Limb (tissue), 2 donors: ENCODE results near the gene HTT.
"Not testable (repeated sequence)": the region's sequence is repeated elsewhere in the genome, so short reads cannot be mapped to it uniquely, and the experiment has no call there.

ENCODE experiments used
- DNase-seq, 2 donors: peaks; one replicate each; pipeline ENCODE4 v3.0.0-alpha.2; 2016; ENCODE audit errors: extremely low spot score in 2 of 2

HTT gene

DNA sequence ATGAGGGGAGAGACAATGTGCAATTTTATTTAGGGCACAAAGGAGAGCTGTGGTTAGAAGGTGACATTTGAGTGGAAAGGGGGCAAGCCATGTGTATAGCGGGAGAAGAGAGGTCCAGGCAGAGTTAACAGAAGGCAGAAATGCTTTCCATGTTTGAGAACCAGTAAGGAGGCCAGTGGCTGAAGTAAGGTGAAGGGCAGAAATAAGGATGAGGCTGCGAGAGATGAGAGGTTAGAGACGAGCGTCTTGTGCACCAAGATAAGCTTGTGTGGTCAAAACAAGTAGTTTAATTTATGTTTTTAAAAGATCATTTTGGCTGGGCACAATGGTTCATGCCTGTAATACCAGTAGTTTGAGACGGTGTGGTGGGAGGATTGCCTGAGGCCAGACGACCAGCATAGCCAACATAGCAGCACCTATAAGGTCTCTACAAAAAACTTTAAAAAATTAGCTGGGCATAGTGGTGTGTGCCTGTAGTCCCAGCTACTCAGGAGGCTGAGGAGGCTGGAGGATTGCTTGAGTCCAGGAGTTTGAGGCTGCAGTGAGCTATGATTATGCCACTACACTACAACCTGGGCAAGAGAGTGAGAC lies 8.5 kb downstream of the HTT start:
- DNase-seq: no peak

GRCh38 chr4:3083732-3084131 lies 9.3 kb downstream of the HTT start:
- DNase-seq: no peak

- no peak for DNase-seq
These were observed 11.6 kb downstream of the HTT start for GRCh38 chr4:3085948-3086670.

DNA sequence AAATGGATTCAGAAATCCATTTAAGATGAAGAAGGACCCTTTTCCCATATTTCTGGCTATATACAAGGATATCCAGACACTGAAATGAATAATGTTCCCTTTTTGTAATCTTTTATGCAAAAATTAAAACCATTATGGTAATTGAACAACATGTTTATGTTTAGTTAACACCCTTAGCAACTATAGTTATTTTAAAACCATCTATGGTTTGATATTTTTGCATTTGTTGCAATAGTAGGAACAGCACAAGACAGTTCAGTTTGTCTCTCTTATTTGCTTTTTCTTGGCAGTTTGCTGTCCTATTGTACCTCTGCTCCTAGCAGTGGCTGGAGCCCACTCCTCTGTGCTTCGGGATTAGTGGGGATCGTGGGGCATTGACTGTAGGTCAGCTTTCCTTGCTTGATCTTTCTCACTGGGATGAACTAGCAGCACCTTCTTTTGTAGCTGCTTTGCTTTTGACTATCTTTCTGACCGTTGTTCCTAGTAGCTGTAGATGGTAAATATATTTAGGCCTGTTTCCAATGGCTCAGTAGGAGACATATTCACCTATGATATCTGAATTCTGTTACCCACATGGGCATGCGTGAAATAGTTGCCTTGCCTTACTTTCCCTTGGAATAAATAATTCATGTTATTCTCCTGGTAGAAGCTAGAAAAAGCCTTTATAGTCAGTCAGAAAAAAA lies 12.8 kb downstream of the HTT start:
- DNase-seq: no peak

- no peak for DNase-seq
These were observed 17.0 kb downstream of the HTT start for GRCh38 chr4:3091464-3091863.

- not testable (repeated sequence) for DNase-seq
These were observed 20.2 kb downstream of the HTT start for GRCh38 chr4:3094701-3095100.

DNA sequence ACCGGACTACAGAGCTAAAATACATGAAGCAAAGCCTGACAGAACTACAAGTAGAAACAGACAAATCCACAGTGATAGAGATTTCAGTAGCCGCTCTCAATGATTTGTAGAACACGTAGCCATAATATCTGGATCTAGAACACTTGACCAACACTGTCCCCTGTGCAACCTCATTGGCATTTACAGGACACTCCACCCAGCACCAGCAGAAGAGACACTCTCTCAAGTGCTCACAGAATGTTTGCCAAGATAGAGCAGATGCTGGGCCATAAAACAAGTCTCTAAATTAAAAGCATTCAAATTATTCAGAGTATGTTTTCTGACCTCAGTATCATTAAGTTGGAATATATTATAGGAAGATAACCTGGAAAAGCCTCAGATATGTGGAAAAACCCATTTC lies 21.7 kb downstream of the HTT start:
- DNase-seq: no peak

- no peak for DNase-seq
These were observed 23.9 kb downstream of the HTT start for GRCh38 chr4:3098346-3098745.

DNA sequence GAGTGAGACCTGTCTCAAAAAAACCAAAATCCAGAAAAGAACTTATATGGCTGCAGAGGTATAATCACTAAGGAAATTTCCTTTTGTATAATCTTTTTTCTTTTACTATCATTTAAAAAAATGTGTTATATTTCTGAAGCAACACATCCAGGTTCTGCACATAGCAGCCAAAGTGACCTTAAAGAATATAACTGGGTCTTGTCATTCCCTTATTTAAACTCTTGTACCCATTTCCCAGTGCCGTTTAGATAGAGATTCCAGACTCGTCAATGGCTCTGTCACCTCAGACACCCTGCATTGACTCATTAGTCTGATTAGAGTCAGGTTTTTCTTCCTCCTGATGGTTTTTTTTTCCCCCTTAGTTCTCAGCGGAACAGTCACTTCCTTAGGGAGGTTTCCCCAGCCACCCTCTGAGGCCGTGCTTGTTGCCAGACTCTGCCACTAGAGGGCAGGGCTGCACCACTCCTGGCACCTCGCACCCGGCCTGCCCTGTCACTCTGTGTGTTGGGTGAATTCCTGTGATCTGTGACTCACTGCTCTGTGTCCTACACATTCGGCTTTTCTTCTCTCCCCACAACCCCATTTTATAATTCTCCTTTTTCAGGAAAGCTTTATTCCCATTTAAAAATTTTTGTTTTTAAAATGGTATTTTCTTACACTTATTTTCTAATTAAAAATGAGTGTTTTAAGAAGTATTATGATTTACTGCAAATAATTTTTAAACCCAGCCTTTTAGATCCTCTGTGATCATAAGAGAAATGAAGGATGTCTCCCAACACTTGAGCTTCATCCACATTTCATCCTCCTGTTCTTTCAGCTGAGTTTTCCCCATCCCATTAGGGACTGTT lies 32.1 kb downstream of the HTT start:
- peak; percentile 59 to 86 for DNase-seq

DNA sequence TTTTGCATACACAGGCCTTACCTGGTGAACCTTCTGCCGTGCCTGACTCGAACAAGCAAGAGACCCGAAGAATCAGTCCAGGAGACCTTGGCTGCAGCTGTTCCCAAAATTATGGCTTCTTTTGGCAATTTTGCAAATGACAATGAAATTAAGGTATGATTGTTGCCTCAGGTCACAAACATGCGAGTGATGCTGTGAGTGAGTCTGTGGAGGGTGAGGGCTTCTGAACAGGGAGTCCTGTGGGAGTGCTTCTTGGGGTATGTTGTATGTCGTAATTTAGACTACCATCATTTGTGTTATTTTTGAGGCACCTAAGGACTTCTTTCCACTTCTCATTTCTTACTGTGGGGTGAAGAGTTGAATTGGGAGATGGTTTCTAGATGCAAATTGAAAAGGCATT lies 32.8 kb downstream of the HTT start:
- DNase-seq: no peak

GRCh38 chr4:3107691-3108121 lies 33.2 kb downstream of the HTT start:
- no peak for DNase-seq

DNA sequence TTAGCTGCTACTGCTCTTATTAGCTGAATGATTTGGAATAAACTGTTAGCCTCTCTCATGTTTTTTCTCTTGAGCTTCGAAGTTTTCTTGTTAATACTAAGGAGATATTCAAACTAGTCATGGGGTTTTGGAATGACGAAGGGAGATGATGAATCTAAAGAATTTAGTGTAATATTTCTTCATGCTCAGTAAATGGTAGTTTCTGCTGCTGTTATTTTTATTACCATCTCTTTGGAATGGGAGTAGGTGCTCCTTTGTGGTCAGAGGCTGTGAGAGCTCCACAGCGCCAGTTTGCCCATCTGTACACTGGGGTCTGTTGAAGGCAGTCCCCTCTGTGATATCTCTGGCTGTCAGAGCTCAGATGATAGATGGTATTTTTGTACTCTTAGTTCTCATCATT lies 33.7 kb downstream of the HTT start:
- DNase-seq: no peak

GRCh38 chr4:3111461-3111860 lies 37.0 kb downstream of the HTT start:
- DNase-seq: no peak

GRCh38 chr4:3112201-3112600 lies 37.7 kb downstream of the HTT start:
- no peak for DNase-seq

GRCh38 chr4:3112609-3113469 lies 38.4 kb downstream of the HTT start:
- DNase-seq: no peak

- DNase-seq: no peak
These were observed 39.9 kb downstream of the HTT start for GRCh38 chr4:3114377-3114776.

DNA sequence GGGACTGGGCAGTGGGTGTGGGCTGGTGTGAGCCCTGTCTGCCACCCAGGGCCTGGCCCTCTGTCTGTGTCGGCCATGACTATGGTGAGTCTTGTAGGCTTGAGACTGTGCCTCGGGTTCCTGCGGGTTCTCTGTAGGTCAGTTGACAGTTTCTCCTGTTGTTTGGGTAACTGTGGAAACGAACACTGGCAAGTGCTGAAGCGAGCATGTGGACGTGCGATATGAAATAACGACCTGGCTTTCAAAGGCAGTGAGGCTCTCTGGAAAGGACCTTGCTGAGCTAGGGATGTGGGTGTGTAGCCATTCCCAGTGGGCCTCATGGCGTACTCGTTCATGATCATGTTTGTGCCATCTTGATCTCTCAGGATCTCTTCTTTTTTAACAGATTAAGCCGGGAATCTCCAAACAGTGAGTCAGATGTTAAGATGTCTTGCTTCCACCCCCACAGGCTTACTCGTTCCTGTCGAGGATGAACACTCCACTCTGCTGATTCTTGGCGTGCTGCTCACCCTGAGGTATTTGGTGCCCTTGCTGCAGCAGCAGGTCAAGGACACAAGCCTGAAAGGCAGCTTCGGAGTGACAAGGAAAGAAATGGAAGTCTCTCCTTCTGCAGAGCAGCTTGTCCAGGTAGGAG lies 41.3 kb downstream of the HTT start:
- DNase-seq: no peak

- no peak for DNase-seq
These were observed 42.5 kb downstream of the HTT start for GRCh38 chr4:3116955-3117354.

GRCh38 chr4:3118312-3118711 lies 43.8 kb downstream of the HTT start:
- no peak for DNase-seq

DNA sequence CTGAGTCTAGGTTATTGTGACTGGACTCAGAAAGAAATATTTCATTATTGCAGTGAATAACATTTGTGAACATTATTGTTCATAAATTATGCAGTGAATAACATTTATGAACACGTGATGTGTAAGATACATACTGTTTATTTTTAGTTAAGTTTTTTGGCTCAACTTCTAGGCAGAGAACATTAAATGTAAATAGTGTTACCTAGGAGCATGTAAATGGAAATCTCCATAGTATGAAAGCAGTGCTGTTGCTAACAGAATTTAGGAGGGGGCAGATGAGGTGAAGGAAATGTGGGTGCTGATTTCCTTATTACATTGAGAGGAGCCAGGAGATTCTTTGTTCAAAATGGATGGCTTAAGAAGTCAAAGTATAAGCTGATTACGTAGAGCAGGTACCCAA lies 45.0 kb downstream of the HTT start:
- DNase-seq: no peak

DNA sequence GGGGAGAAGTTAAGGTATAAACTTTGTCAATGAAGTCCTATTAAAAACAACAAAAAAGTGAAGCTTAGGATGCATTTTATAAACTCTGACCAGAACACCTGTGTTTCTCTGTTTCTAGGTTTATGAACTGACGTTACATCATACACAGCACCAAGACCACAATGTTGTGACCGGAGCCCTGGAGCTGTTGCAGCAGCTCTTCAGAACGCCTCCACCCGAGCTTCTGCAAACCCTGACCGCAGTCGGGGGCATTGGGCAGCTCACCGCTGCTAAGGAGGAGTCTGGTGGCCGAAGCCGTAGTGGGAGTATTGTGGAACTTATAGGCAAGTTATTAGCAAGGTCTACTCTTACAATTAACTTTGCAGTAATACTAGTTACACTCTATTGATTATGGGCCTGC lies 46.6 kb downstream of the HTT start:
- DNase-seq: no peak
